Measurements from ENCODE around the gene PPARG.
"Not testable (repeated sequence)": the region's sequence is repeated elsewhere in the genome, so short reads cannot be mapped to it uniquely, and the experiment has no call there.

PPARG gene

GRCh38 chr3:12279591-12280326 lies 9.1 kb upstream of the PPARG start:
- DNase-seq, result no peak

GRCh38 chr3:12280357-12280806 lies 8.5 kb upstream of the PPARG start:
- DNase-seq, result no peak

GRCh38 chr3:12284591-12284990 lies 4.3 kb upstream of the PPARG start:
- DNase-seq, result no peak

GRCh38 chr3:12285003-12285555 lies 3.8 kb upstream of the PPARG start:
- no peak for DNase-seq

- not testable (repeated sequence) for DNase-seq
These were observed 3.1 kb upstream of the PPARG start for GRCh38 chr3:12285779-12286178.

GRCh38 chr3:12286504-12286903 lies 2.4 kb upstream of the PPARG start:
- no peak for DNase-seq

- DNase-seq, result no peak
These were observed 1.7 kb upstream of the PPARG start for GRCh38 chr3:12286927-12287726.

GRCh38 chr3:12287727-12288181 lies 1.1 kb upstream of the PPARG start:
- no peak for DNase-seq

- DNase-seq, result no peak
These were observed 654 bp downstream of the PPARG start for GRCh38 chr3:12289524-12289923.

- no peak for DNase-seq
These were observed 3.9 kb downstream of the PPARG start for GRCh38 chr3:12292770-12293169.

GRCh38 chr3:12294885-12295580 lies 6.2 kb downstream of the PPARG start:
- DNase-seq, result peak; percentile 79

- no peak for DNase-seq
These were observed 7.6 kb downstream of the PPARG start for GRCh38 chr3:12296511-12296910.

GRCh38 chr3:12299026-12299425 lies 10.2 kb downstream of the PPARG start:
- no peak for DNase-seq

GRCh38 chr3:12300137-12300536 lies 11.3 kb downstream of the PPARG start:
- DNase-seq, result no peak

- no peak for DNase-seq
These were observed 12.2 kb downstream of the PPARG start for GRCh38 chr3:12301031-12301430.

- no peak for DNase-seq
These were observed 12.6 kb downstream of the PPARG start for GRCh38 chr3:12301513-12301912.

- no peak for DNase-seq
These were observed 13.7 kb downstream of the PPARG start for GRCh38 chr3:12302564-12302963.

- DNase-seq, result peak; percentile 96
These were observed 14.7 kb downstream of the PPARG start for GRCh38 chr3:12303534-12303933.

GRCh38 chr3:12303993-12304392 lies 15.1 kb downstream of the PPARG start:
- no peak for DNase-seq

- DNase-seq, result peak; percentile 60
These were observed 18.3 kb downstream of the PPARG start for GRCh38 chr3:12307136-12307535.

- DNase-seq, result peak; percentile 94
These were observed 19.6 kb downstream of the PPARG start for GRCh38 chr3:12308517-12308916.

- no peak for DNase-seq
These were observed 20.8 kb downstream of the PPARG start for GRCh38 chr3:12309716-12310115.

GRCh38 chr3:12312010-12312409 lies 23.1 kb downstream of the PPARG start:
- no peak for DNase-seq

Measured in fibroblast of skin of right quadriceps (primary cell).